ENCODE data around the gene RHOH.

Gene RHOH

GRCh38 chr4:40209401-40209800, 12.6 kb downstream of the RHOH start:
- H4K8ac ChIP-seq (ENCODE audit: low read depth, low read length) = no peak overlapping the region
- H2BK12ac ChIP-seq (ENCODE audit: low read length) = no peak overlapping the region
- no peak overlapping the region for H4K91ac ChIP-seq (ENCODE audit: low read depth, low read length)
- H3K27ac ChIP-seq (ENCODE audit: low read depth, low read length) = no peak overlapping the region
- H2AK5ac ChIP-seq (ENCODE audit: low read length) = no peak overlapping the region
- H3K9ac ChIP-seq (ENCODE audit: low read length) = no peak overlapping the region
- no peak overlapping the region for H3K4ac ChIP-seq (ENCODE audit: low read depth, low read length)
- H4K12ac ChIP-seq (ENCODE audit: low read depth, low read length) = no peak overlapping the region
- H3K4me2 ChIP-seq (ENCODE audit: low read length) = no peak overlapping the region
- no peak overlapping the region for H2BK120ac ChIP-seq (ENCODE audit: insufficient read depth, low read length, poor library complexity)
- no peaks in the 10 kb centered on the region for H3K27me3 ChIP-seq (ENCODE audit: insufficient read depth, low read length)
- no peak overlapping the region for H3K23ac ChIP-seq (ENCODE audit: low read length)
- H3K79me2 ChIP-seq (ENCODE audit: control insufficient read depth, insufficient read depth, low read length, poor library complexity) = no peaks in the 10 kb centered on the region
- WGBS (ENCODE audit: extremely low coverage, insufficient coverage, insufficient read length) = no CpG with 5 or more reads among the region's 4 CpGs
- H3K14ac ChIP-seq (ENCODE audit: low read length) = no peak overlapping the region
- no peak for DNase-seq
- H3K36me3 ChIP-seq (ENCODE audit: control insufficient read depth in 1 of 2, insufficient read depth in 2 of 2, low read length in 2 of 2) = no peaks in the 10 kb centered on the region
- no peak overlapping the region for H3K18ac ChIP-seq (ENCODE audit: low read length)
- H3K79me1 ChIP-seq (ENCODE audit: low read length) = no peaks in the 10 kb centered on the region
- no peaks in the 10 kb centered on the region for H3K4me1 ChIP-seq (ENCODE audit: control insufficient read depth in 1 of 2, insufficient read depth in 2 of 2, low read length in 2 of 2)
- H2AFZ ChIP-seq (ENCODE audit: insufficient read depth, low read length, poor library complexity) = no peak overlapping the region
- H3K9me3 ChIP-seq (ENCODE audit: insufficient read depth, low read depth, low read length) = no peaks in the 10 kb centered on the region
- H2BK5ac ChIP-seq (ENCODE audit: low read depth, low read length, poor library complexity) = no peak overlapping the region
- H3K4me3 ChIP-seq (ENCODE audit: low read depth, low read length) = no peak overlapping the region

- H3K4me3 ChIP-seq (ENCODE audit: low read depth, low read length) = no peak overlapping the region
These were observed 13.9 kb downstream of the RHOH start for GRCh38 chr4:40210776-40211175.

GRCh38 chr4:40211224-40212185, 14.7 kb downstream of the RHOH start:
- Histone ChIP-seq H3K18ac (ENCODE audit: low read length) (no peak overlapping the region), H3K79me1 (ENCODE audit: low read length) (no peaks in the 10 kb centered on the region), H2BK12ac (ENCODE audit: low read length) (no peak overlapping the region), H2BK5ac (ENCODE audit: low read depth, low read length, poor library complexity) (no peak overlapping the region), H3K4me3 (ENCODE audit: low read depth, low read length) (no peak overlapping the region), H3K14ac (ENCODE audit: low read length) (no peak overlapping the region), H2BK120ac (ENCODE audit: insufficient read depth, low read length, poor library complexity) (no peak overlapping the region), H3K9me3 (ENCODE audit: insufficient read depth, low read depth, low read length) (no peaks in the 10 kb centered on the region), H3K4me2 (ENCODE audit: low read length) (no peak overlapping the region), H3K23ac (ENCODE audit: low read length) (no peak overlapping the region), H3K4ac (ENCODE audit: low read depth, low read length) (no peak overlapping the region), H3K27ac (ENCODE audit: low read depth, low read length) (no peak overlapping the region), H2AFZ (ENCODE audit: insufficient read depth, low read length, poor library complexity) (no peak overlapping the region), H3K4me1 (ENCODE audit: control insufficient read depth in 1 of 2, insufficient read depth in 2 of 2, low read length in 2 of 2) (no peaks in the 10 kb centered on the region), H3K79me2 (ENCODE audit: control insufficient read depth, insufficient read depth, low read length, poor library complexity) (no peaks in the 10 kb centered on the region), H4K12ac (ENCODE audit: low read depth, low read length) (no peak overlapping the region), H4K8ac (ENCODE audit: low read depth, low read length) (no peak overlapping the region), H3K27me3 (ENCODE audit: insufficient read depth, low read length) (no peaks in the 10 kb centered on the region), H3K36me3 (ENCODE audit: control insufficient read depth in 1 of 2, insufficient read depth in 2 of 2, low read length in 2 of 2) (no peaks in the 10 kb centered on the region), H4K91ac (ENCODE audit: low read depth, low read length) (no peak overlapping the region), H3K9ac (ENCODE audit: low read length) (no peak overlapping the region), H2AK5ac (ENCODE audit: low read length) (no peak overlapping the region)
- no peak for DNase-seq
- 100% methylated on average over 1 of the region's 13 CpGs for WGBS (ENCODE audit: extremely low coverage, insufficient coverage, insufficient read length)

More at GRCh38 chr4:40210776-40211175, 13.9 kb downstream of the RHOH start:
- WGBS (ENCODE audit: extremely low coverage, insufficient coverage, insufficient read length) = no CpG with 5 or more reads among the region's 5 CpGs
- Histone ChIP-seq H2AK5ac (ENCODE audit: low read length) (no peak overlapping the region), H2BK12ac (ENCODE audit: low read length) (no peak overlapping the region), H4K8ac (ENCODE audit: low read depth, low read length) (no peak overlapping the region), H2BK5ac (ENCODE audit: low read depth, low read length, poor library complexity) (no peak overlapping the region), H3K79me2 (ENCODE audit: control insufficient read depth, insufficient read depth, low read length, poor library complexity) (no peaks in the 10 kb centered on the region), H3K4me1 (ENCODE audit: control insufficient read depth in 1 of 2, insufficient read depth in 2 of 2, low read length in 2 of 2) (no peaks in the 10 kb centered on the region), H3K27me3 (ENCODE audit: insufficient read depth, low read length) (no peaks in the 10 kb centered on the region), H2AFZ (ENCODE audit: insufficient read depth, low read length, poor library complexity) (no peak overlapping the region), H3K4me2 (ENCODE audit: low read length) (no peak overlapping the region), H3K23ac (ENCODE audit: low read length) (no peak overlapping the region), H3K9me3 (ENCODE audit: insufficient read depth, low read depth, low read length) (no peaks in the 10 kb centered on the region), H2BK120ac (ENCODE audit: insufficient read depth, low read length, poor library complexity) (no peak overlapping the region), H4K91ac (ENCODE audit: low read depth, low read length) (no peak overlapping the region), H3K18ac (ENCODE audit: low read length) (no peak overlapping the region), H3K9ac (ENCODE audit: low read length) (no peak overlapping the region), H4K12ac (ENCODE audit: low read depth, low read length) (no peak overlapping the region), H3K14ac (ENCODE audit: low read length) (no peak overlapping the region), H3K36me3 (ENCODE audit: control insufficient read depth in 1 of 2, insufficient read depth in 2 of 2, low read length in 2 of 2) (no peaks in the 10 kb centered on the region), H3K27ac (ENCODE audit: low read depth, low read length) (no peak overlapping the region), H3K79me1 (ENCODE audit: low read length) (no peaks in the 10 kb centered on the region), H3K4ac (ENCODE audit: low read depth, low read length) (no peak overlapping the region)
- peak in 1 of 2 donors; percentile 33 for DNase-seq

GRCh38 chr4:40212674-40213527, 16.1 kb downstream of the RHOH start:
- no CpG with 5 or more reads among the region's 6 CpGs for WGBS (ENCODE audit: extremely low coverage, insufficient coverage, insufficient read length)
- Histone ChIP-seq H2BK5ac (ENCODE audit: low read depth, low read length, poor library complexity) (no peak overlapping the region), H3K14ac (ENCODE audit: low read length) (no peak overlapping the region)

More at GRCh38 chr4:40212674-40213527, 16.1 kb downstream of the RHOH start:
- H2BK12ac ChIP-seq (ENCODE audit: low read length) = no peak overlapping the region
- no peak overlapping the region for H3K4me2 ChIP-seq (ENCODE audit: low read length)
- no peak overlapping the region for H3K23ac ChIP-seq (ENCODE audit: low read length)
- H4K91ac ChIP-seq (ENCODE audit: low read depth, low read length) = no peak overlapping the region
- H4K12ac ChIP-seq (ENCODE audit: low read depth, low read length) = no peak overlapping the region
- H3K36me3 ChIP-seq (ENCODE audit: control insufficient read depth in 1 of 2, insufficient read depth in 2 of 2, low read length in 2 of 2) = no peaks in the 10 kb centered on the region
- no peak overlapping the region for H2BK120ac ChIP-seq (ENCODE audit: insufficient read depth, low read length, poor library complexity)
- H3K9ac ChIP-seq (ENCODE audit: low read length) = no peak overlapping the region
- no peak overlapping the region for H3K18ac ChIP-seq (ENCODE audit: low read length)
- H3K27ac ChIP-seq (ENCODE audit: low read depth, low read length) = no peak overlapping the region
- H3K4ac ChIP-seq (ENCODE audit: low read depth, low read length) = no peak overlapping the region
- no peaks in the 10 kb centered on the region for H3K79me2 ChIP-seq (ENCODE audit: control insufficient read depth, insufficient read depth, low read length, poor library complexity)
- no peak overlapping the region for H3K4me3 ChIP-seq (ENCODE audit: low read depth, low read length)
- DNase-seq = no peak
- H4K8ac ChIP-seq (ENCODE audit: low read depth, low read length) = no peak overlapping the region
- no peak overlapping the region for H2AFZ ChIP-seq (ENCODE audit: insufficient read depth, low read length, poor library complexity)
- no peaks in the 10 kb centered on the region for H3K79me1 ChIP-seq (ENCODE audit: low read length)
- no peak overlapping the region for H2AK5ac ChIP-seq (ENCODE audit: low read length)
- H3K27me3 ChIP-seq (ENCODE audit: insufficient read depth, low read length) = no peaks in the 10 kb centered on the region
- no peaks in the 10 kb centered on the region for H3K4me1 ChIP-seq (ENCODE audit: control insufficient read depth in 1 of 2, insufficient read depth in 2 of 2, low read length in 2 of 2)
- H3K9me3 ChIP-seq (ENCODE audit: insufficient read depth, low read depth, low read length) = no peaks in the 10 kb centered on the region

All from trophoblast cell (in vitro differentiated cells and primary cell).